Thyroid gland (tissue), 4 donors: Measurements from ENCODE around the gene ZCWPW1.

ENCODE experiments used
- POLR2A ChIP-seq, 2 donors: fragments of 450-650 bp; IDR thresholded peaks; one replicate each; pipeline ENCODE4 v1.6.1; 2017; ENCODE audit warnings: antibody characterized with exemption in 2 of 2, mild to moderate bottlenecking in 2 of 2, moderate library complexity in 1 of 2
- TF ChIP-seq, protein P1 (sequence below), 6 experiments: fragments of 200-600 bp in 3 of 6; fragments of 450-650 bp in 3 of 6; sonication (generic) in 3 of 6; IDR thresholded peaks; one replicate each; pipeline ENCODE4 v1.5.1; 2016 to 2019; ENCODE audit warnings: antibody characterized with exemption in 6 of 6, mild to moderate bottlenecking in 2 of 6, inconsistent platforms in 1 of 6, moderate library complexity in 1 of 6

DNA sequence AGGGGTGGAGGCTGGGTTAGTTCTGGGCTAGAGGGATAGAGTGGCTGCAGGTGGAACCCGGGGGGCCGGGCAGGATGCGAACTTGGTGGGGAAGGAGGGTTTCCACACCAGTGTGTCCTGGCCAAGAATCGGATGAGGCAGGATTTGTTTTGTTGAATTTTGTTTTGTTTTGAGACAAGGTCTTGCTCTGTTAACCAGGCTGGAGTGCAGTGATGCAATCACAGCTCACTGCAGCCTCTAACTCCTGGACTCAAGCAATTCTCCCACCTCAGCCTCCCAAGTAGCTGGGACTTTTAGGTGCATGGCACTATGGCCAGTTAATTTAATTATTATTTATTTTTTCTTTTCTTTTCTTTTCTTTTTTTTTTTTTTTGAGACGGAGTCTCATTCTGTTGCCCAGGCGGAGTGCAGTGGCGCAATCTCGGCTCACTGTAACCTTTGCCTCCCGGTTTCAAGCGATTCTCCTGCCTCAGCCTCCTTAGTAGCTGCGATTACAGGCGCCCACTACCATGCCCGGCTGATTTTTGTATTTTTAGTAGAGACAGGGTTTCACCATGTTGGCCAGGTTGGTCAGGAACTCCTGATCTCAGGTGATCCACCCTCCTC lies 20.8 kb upstream of the ZCWPW1 start:
- TF ChIP-seq, protein P1, sequence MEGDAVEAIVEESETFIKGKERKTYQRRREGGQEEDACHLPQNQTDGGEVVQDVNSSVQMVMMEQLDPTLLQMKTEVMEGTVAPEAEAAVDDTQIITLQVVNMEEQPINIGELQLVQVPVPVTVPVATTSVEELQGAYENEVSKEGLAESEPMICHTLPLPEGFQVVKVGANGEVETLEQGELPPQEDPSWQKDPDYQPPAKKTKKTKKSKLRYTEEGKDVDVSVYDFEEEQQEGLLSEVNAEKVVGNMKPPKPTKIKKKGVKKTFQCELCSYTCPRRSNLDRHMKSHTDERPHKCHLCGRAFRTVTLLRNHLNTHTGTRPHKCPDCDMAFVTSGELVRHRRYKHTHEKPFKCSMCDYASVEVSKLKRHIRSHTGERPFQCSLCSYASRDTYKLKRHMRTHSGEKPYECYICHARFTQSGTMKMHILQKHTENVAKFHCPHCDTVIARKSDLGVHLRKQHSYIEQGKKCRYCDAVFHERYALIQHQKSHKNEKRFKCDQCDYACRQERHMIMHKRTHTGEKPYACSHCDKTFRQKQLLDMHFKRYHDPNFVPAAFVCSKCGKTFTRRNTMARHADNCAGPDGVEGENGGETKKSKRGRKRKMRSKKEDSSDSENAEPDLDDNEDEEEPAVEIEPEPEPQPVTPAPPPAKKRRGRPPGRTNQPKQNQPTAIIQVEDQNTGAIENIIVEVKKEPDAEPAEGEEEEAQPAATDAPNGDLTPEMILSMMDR (IDR thresholded peaks at IDR 0.05), result no peak
- no peak for TF ChIP-seq POLR2A (IDR thresholded peaks at IDR 0.05)
